K562 (cell line): ENCODE data around the gene FBLN2. TPM values are rescaled to one million over a fixed set of nuclear protein-coding genes. Genes with fewer than 3 reads are reported as not detected.

ENCODE experiments used
- CBFA2T3 ChIP-seq: fragments of 450-650 bp; IDR thresholded peaks from 2 replicates; pipeline ENCODE4 v1.6.1; 2017
- CBFB ChIP-seq: sonication (generic); formaldehyde crosslinking; IDR thresholded peaks from 2 replicates; pipeline ENCODE4 v1.4.0; 2020; ENCODE audit warnings: mild to moderate bottlenecking, missing genetic modification reagents
- CHCHD3 ChIP-seq: fragments of 250-450 bp; sonication (Bioruptor Pico); IDR thresholded peaks from 2 replicates; pipeline ENCODE4 v2.1.2; 2022; ENCODE audit warnings: mild to moderate bottlenecking
- CREB1 ChIP-seq, 2 experiments: sonication (generic) in 1 of 2; formaldehyde crosslinking in 1 of 2; IDR thresholded peaks; 2 replicates each; pipeline versions ENCODE4 v1.6.1 to v1.8.0; 2012 to 2022; ENCODE audit warnings: inconsistent platforms in 1 of 2, mild to moderate bottlenecking in 1 of 2, missing genetic modification reagents in 1 of 2, moderate library complexity in 1 of 2
- LEF1 ChIP-seq: fragments of 450-650 bp; IDR thresholded peaks from 2 replicates; pipeline ENCODE4 v1.6.1; 2016; ENCODE audit warnings: mild to moderate bottlenecking
- NONO ChIP-seq, 2 experiments: fragments of 200-400 bp in 1 of 2; fragments of 450-650 bp in 1 of 2; formaldehyde crosslinking in 1 of 2; IDR thresholded peaks; 2 replicates each; pipeline ENCODE4 v1.6.1; 2017; ENCODE audit warnings: low read depth in 2 of 2, mild to moderate bottlenecking in 2 of 2, moderate library complexity in 2 of 2, low read length in 1 of 2
- RBM15 ChIP-seq: fragments of 200-400 bp; formaldehyde crosslinking; IDR thresholded peaks from 2 replicates; pipeline ENCODE4 v1.6.1; 2018; ENCODE audit warnings: mild to moderate bottlenecking, low read length, moderate library complexity; ENCODE audit not compliant: insufficient read depth
- REST ChIP-seq, 2 experiments: fragments of 450-650 bp; formaldehyde crosslinking in 1 of 2; IDR thresholded peaks; 2 replicates each; pipeline versions ENCODE4 v1.4.0 to v1.6.1; 2014 to 2020; ENCODE audit warnings: mild to moderate bottlenecking in 2 of 2, borderline replicate concordance in 1 of 2, low read depth in 1 of 2
- SIX5 ChIP-seq, 2 experiments: IDR thresholded peaks; 2 replicates each; pipeline ENCODE4 v1.6.1; 2011; ENCODE audit warnings: low read length in 2 of 2, borderline replicate concordance in 1 of 2, low read depth in 1 of 2, mild to moderate bottlenecking in 1 of 2, moderate library complexity in 1 of 2; ENCODE audit not compliant: insufficient read depth in 1 of 2
- STAT5A ChIP-seq: IDR thresholded peaks from 2 replicates; pipeline ENCODE4 v1.6.1; 2012; ENCODE audit warnings: low read length, inconsistent platforms, borderline replicate concordance
- TAL1 ChIP-seq: fragments of 450-650 bp; IDR thresholded peaks from 2 replicates; pipeline ENCODE4 v1.6.1; 2016; ENCODE audit warnings: mild to moderate bottlenecking
- TEAD2 ChIP-seq: fragments of 450-650 bp; IDR thresholded peaks from 2 replicates; pipeline ENCODE4 v1.6.1; 2016; ENCODE audit warnings: missing genetic modification characterization, control low read depth, missing compliant biosample characterization
- ZNF133 ChIP-seq: fragments of 250-450 bp; sonication (Bioruptor Pico); IDR thresholded peaks from 2 replicates; pipeline ENCODE4 v1.4.0; 2020; ENCODE audit warnings: mild to moderate bottlenecking
- ZNF347 ChIP-seq: fragments of 450-650 bp; formaldehyde crosslinking; IDR thresholded peaks from 2 replicates; pipeline ENCODE4 v1.4.0; 2020; ENCODE audit warnings: low read depth, mild to moderate bottlenecking, moderate library complexity
- ZNF436 ChIP-seq: fragments of 250-450, 450-650 bp; sonication (Bioruptor Pico); formaldehyde crosslinking; IDR thresholded peaks from 2 replicates; pipeline ENCODE4 v1.7.0; 2020; ENCODE audit warnings: mild to moderate bottlenecking
- ZNF586 ChIP-seq: fragments of 450-650 bp; formaldehyde crosslinking; conservative IDR thresholded peaks from 2 replicates; pipeline ENCODE4 v1.4.0; 2020; ENCODE audit warnings: mild to moderate bottlenecking, moderate library complexity
- ZNF639 ChIP-seq, 2 experiments: fragments of 200-800 bp in 1 of 2; sonication (Bioruptor generic) in 1 of 2; sonication (generic) in 1 of 2; formaldehyde crosslinking in 1 of 2; IDR thresholded peaks in 1 of 2; conservative IDR thresholded peaks in 1 of 2; 2 replicates each; pipeline versions ENCODE4 v1.5.0 to v1.6.1; 2016 to 2020; ENCODE audit warnings: missing compliant biosample characterization in 1 of 2, missing genetic modification characterization in 1 of 2, missing genetic modification reagents in 1 of 2
- ZNF717 ChIP-seq: fragments of 250-450 bp; sonication (Bioruptor Pico); IDR thresholded peaks from 2 replicates; pipeline ENCODE4 v1.5.0; 2021
- polyA plus RNA-seq, 8 experiments: library from polyadenylated mRNA; depleted of rRNA in 4 of 8; stranded (reverse) in 5 of 8; unstranded in 3 of 8; fragments of >200 nt; fragmentation: Nextera tagmentation in 2 of 8; fragmentation: Illumina TruSeq in 1 of 8; extraction: Ambion mirVana in 2 of 8; extraction: Trizol in 1 of 8; gene quantifications; 2 replicates each; pipeline versions ENCODE4 v1.2.1 to v1.2.3, GENCODE V29; 2011 to 2014; ENCODE audit warnings: inconsistent platforms in 1 of 8, missing spikeins in 1 of 8
- total RNA-seq, 7 experiments: library from RNA; depleted of rRNA in 6 of 7; stranded (reverse); fragments of >200 nt in 6 of 7; fragmentation: Illumina TruSeq in 2 of 7; extraction: Trizol in 2 of 7; gene quantifications; 2 replicates each; pipeline versions ENCODE4 v1.2.1 to v1.2.3, GENCODE V29; 2011 to 2021; ENCODE audit warnings: low replicate concordance in 1 of 7

The FBLN2 gene
- total and polyA plus RNA-seq, 9 of the 15 experiments (the other 6 are each of a cell fraction or from before 2014, with no cell fraction given) = 0.03 to 0.10 (median 0.04) TPM; not detected in 6

- peak in 1 of 2 experiments; percentile 30; a peak in 1 of 4 replicates for TF ChIP-seq ZNF639 (CRISPR knock-in tag; conservative IDR thresholded peaks at IDR 0.05 in 1 of 2, IDR thresholded peaks at IDR 0.05 in 1 of 2)
- TF ChIP-seq CHCHD3 (CRISPR knock-in tag) = no peak
- TF ChIP-seq REST (IDR thresholded peaks at IDR 0.05; ENCODE audit: borderline replicate concordance) = peak; percentile 30; the same call in 1 of the 2 replicates
- no peak for TF ChIP-seq REST (CRISPR knock-in tag; IDR thresholded peaks at IDR 0.05; ENCODE audit: low read depth)
- peak; percentile 98 for TF ChIP-seq CBFA2T3
- no peak for TF ChIP-seq ZNF586
- no peak for TF ChIP-seq ZNF133
- no peak for TF ChIP-seq RBM15
- TF ChIP-seq SIX5 (IDR thresholded peaks at IDR 0.05; ENCODE audit: borderline replicate concordance in 1 of 2, insufficient read depth in 1 of 2, low read depth in 1 of 2, low read length in 2 of 2) = no peak
- peak in 1 of 2 experiments; percentile 54; a peak in 1 of 4 replicates for TF ChIP-seq NONO (IDR thresholded peaks at IDR 0.05; ENCODE audit: low read depth in 2 of 2, low read length in 1 of 2)
- TF ChIP-seq TEAD2 = peak; percentile 92
- TF ChIP-seq STAT5A = peak; percentile 79
- peak; percentile 91 for TF ChIP-seq TAL1
- peak; percentile 65 for TF ChIP-seq CREB1 (IDR thresholded peaks at IDR 0.05)
- peak; percentile 17; the same call in 1 of the 2 replicates for TF ChIP-seq CREB1 (CRISPR knock-in tag; IDR thresholded peaks at IDR 0.05)
- no peak for TF ChIP-seq ZNF436
- peak; percentile 78; the same call in 1 of the 2 replicates for TF ChIP-seq LEF1
- no peak for TF ChIP-seq ZNF347 (CRISPR knock-in tag)
- TF ChIP-seq ZNF717 = no peak
- TF ChIP-seq CBFB (CRISPR knock-in tag) = no peak
Measured at GRCh38 chr3:13546667-13547171, 2.2 kb upstream of the FBLN2 start (continued).
